Hepatocyte (in vitro differentiated cells): ENCODE data around the gene SAMD1.

Experiments used
- EZH2phosphoT487 ChIP-seq: fragments of 200-600 bp; sonication (generic); IDR thresholded peaks from one replicate; pipeline ENCODE4 v1.6.1; 2018; ENCODE audit warnings: antibody characterized with exemption, mild to moderate bottlenecking, low read depth, moderate library complexity; ENCODE audit not compliant: unreplicated experiment, severe bottlenecking
- TF ChIP-seq, protein P1 (sequence below): fragments of 200-600 bp; sonication (generic); IDR thresholded peaks from 2 replicates; pipeline ENCODE4 v1.5.1; 2016; ENCODE audit warnings: antibody characterized with exemption, mild to moderate bottlenecking; ENCODE audit not compliant: poor library complexity

DNA sequence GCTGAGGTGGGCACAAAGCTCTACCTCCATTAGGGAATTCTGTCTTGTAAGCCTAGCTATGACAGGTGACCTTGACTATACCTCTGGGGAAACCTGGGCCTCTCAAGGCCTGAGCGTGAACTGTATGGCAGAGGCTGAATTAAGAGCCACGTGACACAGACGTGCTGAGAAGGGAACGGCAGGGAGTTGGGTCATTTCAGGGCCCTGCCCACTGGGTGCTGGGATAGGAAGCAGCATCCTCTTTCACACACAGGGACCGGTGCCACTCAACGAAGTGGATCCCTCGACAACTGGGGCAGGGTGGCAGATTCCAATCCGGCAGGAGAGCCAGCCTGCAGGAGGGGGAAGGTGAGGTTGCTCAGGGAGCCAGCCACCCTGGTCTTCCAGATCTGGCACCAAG, 36.6 kb upstream of the SAMD1 start:
- TF ChIP-seq, protein P1, sequence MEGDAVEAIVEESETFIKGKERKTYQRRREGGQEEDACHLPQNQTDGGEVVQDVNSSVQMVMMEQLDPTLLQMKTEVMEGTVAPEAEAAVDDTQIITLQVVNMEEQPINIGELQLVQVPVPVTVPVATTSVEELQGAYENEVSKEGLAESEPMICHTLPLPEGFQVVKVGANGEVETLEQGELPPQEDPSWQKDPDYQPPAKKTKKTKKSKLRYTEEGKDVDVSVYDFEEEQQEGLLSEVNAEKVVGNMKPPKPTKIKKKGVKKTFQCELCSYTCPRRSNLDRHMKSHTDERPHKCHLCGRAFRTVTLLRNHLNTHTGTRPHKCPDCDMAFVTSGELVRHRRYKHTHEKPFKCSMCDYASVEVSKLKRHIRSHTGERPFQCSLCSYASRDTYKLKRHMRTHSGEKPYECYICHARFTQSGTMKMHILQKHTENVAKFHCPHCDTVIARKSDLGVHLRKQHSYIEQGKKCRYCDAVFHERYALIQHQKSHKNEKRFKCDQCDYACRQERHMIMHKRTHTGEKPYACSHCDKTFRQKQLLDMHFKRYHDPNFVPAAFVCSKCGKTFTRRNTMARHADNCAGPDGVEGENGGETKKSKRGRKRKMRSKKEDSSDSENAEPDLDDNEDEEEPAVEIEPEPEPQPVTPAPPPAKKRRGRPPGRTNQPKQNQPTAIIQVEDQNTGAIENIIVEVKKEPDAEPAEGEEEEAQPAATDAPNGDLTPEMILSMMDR = no peak
- TF ChIP-seq EZH2phosphoT487 = no peak
